ENCODE measurements around the gene LPIN2. TPM values are rescaled to one million over a fixed set of nuclear protein-coding genes. Genes with fewer than 3 reads are reported as not detected.
"Not testable (repeated sequence)": the region's sequence is repeated elsewhere in the genome, so short reads cannot be mapped to it uniquely, and the experiment has no call there.

Gene LPIN2
- total and polyA plus RNA-seq, 2 experiments from 2014 or later = 9.0 to 10.8 TPM

DNA sequence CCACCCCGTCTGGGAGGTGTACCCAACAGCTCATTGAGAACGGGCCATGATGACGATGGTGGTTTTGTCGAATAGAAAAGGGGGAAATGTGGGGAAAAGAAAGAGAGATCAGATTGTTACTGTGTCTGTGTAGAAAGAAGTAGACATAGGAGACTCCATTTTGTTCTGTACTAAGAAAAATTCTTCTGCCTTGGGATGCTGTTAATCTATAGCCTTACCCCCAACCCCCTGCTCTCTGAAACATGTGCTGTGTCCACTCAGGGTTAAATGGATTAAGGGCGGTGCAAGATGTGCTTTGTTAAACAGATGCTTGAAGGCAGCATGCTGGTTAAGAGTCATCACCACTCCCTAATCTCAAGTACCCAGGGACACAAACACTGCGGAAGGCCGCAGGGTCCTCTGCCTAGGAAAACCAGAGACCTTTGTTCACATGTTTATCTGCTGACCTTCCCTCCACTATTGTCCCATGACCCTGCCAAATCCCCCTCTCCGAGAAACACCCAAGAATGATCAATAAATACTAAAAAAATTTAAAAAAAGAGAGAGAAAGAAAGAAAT, 37.0 kb upstream of the LPIN2 start:
- ATAC-seq; H4K20me1 ChIP-seq (replicated peaks; ENCODE audit: insufficient read depth); H3K27me3 Mint-ChIP-seq (ENCODE audit: insufficient read depth, low read depth, poor library complexity): not testable (repeated sequence)

DNA sequence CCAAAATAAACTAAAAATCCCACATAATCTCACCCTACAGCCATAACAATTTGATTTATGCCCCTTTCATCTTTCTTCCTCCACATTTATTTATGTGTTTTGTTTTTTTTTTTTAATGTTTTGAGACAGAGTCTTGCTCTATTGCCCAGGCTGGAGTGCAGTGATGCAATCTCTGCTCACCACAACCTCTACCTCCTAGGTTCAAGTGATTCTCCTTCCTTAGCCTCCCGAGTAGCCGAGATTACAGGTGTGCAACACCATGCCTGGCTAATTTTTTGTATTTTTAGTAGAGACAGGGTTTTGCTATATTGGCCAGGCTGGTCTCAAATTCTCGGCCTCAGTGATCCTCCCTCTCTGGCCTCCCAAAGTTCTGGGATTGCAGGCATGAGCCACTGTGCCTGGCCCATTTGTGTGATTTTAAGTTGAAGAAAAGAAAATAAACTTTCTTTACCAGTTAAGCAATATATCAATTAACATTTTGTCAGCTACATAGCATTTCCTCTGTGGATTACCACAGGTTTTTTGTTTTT, 35.9 kb upstream of the LPIN2 start:
- no peak for TF ChIP-seq EZH2 (IDR thresholded peaks at IDR 0.05; ENCODE audit: low read depth, unreplicated experiment)
- no peak for TF ChIP-seq POLR2AphosphoS5 (IDR thresholded peaks at IDR 0.05; ENCODE audit: low read depth)
- TF ChIP-seq CREB1 (CRISPR knock-in tag; IDR thresholded peaks at IDR 0.05; ENCODE audit: low read depth) = no peak
- TF ChIP-seq ZNF114 (CRISPR knock-in tag; IDR thresholded peaks at IDR 0.05) = no peak
- no peaks in the 10 kb centered on the region for H3K27me3 Mint-ChIP-seq (ENCODE audit: insufficient read depth, low read depth, poor library complexity)
- 0 out of 2 replicates have a peak, but pooled peaks cover 5% of the 10 kb centered on the region for H3K4me1 ChIP-seq (ENCODE audit: insufficient read depth)
- H3K9me3 Mint-ChIP-seq = peaks cover 2% of the 10 kb centered on the region; the same call in 2 of the 3 replicates
- no peaks in the 10 kb centered on the region for H3K9me2 ChIP-seq (ENCODE audit: insufficient read depth)
- DNase-seq (ENCODE audit: low spot score) (no peak), ATAC-seq (no peak)
- H3K36me3 Mint-ChIP-seq (ENCODE audit: low read depth) = peaks cover 6% of the 10 kb centered on the region; the same call in 2 of the 3 replicates
- no peak overlapping the region for H3K4me2 ChIP-seq
- no peak overlapping the region for H3K4me3 Mint-ChIP-seq
- no peaks in the 10 kb centered on the region for H3K36me3 ChIP-seq (ENCODE audit: insufficient read depth)
- no peak overlapping the region for H3K4me3 ChIP-seq
- H3K27ac ChIP-seq (ENCODE audit: low read depth) = no peak overlapping the region
- no peak overlapping the region for H2AFZ ChIP-seq
- H3F3A ChIP-seq (replicated peaks; ENCODE audit: low read depth) = no peaks in the 10 kb centered on the region
- no peaks in the 10 kb centered on the region for H3K27me3 ChIP-seq (ENCODE audit: insufficient read depth)
- no peaks in the 10 kb centered on the region for H4K20me1 ChIP-seq (replicated peaks; ENCODE audit: insufficient read depth)
- no peak overlapping the region for H3K27ac Mint-ChIP-seq
- H3K79me2 ChIP-seq (replicated peaks; ENCODE audit: insufficient read depth) = no peaks in the 10 kb centered on the region
- peaks cover 8% of the 10 kb centered on the region for H3K4me1 Mint-ChIP-seq

More for the DNA sequence above, 37.0 kb upstream of the LPIN2 start:
- H3K79me2 ChIP-seq (replicated peaks; ENCODE audit: insufficient read depth); DNase-seq (ENCODE audit: low spot score); H3K4me2 ChIP-seq; H3K27me3 ChIP-seq (ENCODE audit: insufficient read depth); H3K4me1 Mint-ChIP-seq; H3F3A ChIP-seq (replicated peaks; ENCODE audit: low read depth); H3K4me3 Mint-ChIP-seq; H3K9me2 ChIP-seq (ENCODE audit: insufficient read depth); H3K27ac ChIP-seq (ENCODE audit: low read depth); H3K36me3 ChIP-seq (ENCODE audit: insufficient read depth); H3K4me1 ChIP-seq (ENCODE audit: insufficient read depth); H2AFZ ChIP-seq; H3K36me3 Mint-ChIP-seq (ENCODE audit: low read depth); H3K4me3 ChIP-seq; H3K27ac Mint-ChIP-seq; H3K9me3 Mint-ChIP-seq: not testable (repeated sequence)

DNA sequence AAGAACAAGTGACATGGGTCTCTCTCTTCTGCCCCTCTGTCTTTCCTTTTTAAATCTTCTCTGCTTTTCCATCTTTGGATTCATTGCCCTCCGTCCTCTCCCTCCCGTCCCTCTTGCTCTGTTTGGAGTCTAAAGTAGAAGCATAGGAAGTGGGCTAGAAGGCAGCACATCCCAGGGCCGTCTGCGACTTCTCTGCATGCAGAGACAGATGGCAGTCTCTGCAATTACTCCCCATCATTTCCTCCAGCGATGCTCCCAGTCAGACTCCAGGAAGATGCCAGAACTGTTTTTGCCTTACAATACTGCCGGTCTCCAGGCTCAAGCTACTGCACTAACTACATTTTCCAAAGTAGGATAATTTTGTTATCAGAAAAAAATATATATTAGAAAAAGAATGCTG, 35.2 kb upstream of the LPIN2 start:
- Histone ChIP-seq H3K36me3 (ENCODE audit: insufficient read depth) (no peaks in the 10 kb centered on the region), H3F3A (replicated peaks; ENCODE audit: low read depth) (no peaks in the 10 kb centered on the region), H3K27me3 (ENCODE audit: insufficient read depth) (no peaks in the 10 kb centered on the region), H3K4me2 (no peak overlapping the region), H4K20me1 (replicated peaks; ENCODE audit: insufficient read depth) (no peaks in the 10 kb centered on the region), H3K4me1 (ENCODE audit: insufficient read depth) (0 out of 2 replicates have a peak, but pooled peaks cover 5% of the 10 kb centered on the region), H3K27ac (ENCODE audit: low read depth) (no peak overlapping the region), H3K79me2 (replicated peaks; ENCODE audit: insufficient read depth) (no peaks in the 10 kb centered on the region), H3K9me2 (ENCODE audit: insufficient read depth) (no peaks in the 10 kb centered on the region), H2AFZ (no peak overlapping the region), H3K4me3 (no peak overlapping the region)
- ATAC-seq = no peak
- Mint-ChIP-seq H3K4me3 (no peak overlapping the region), H3K27me3 (ENCODE audit: insufficient read depth, low read depth, poor library complexity) (no peaks in the 10 kb centered on the region), H3K9me3 (peaks cover 2% of the 10 kb centered on the region; the same call in 2 of the 3 replicates), H3K4me1 (peaks cover 8% of the 10 kb centered on the region), H3K27ac (no peak overlapping the region), H3K36me3 (ENCODE audit: low read depth) (peaks cover under 1% of the 10 kb centered on the region; the same call in 2 of the 3 replicates)
- TF ChIP-seq, protein P1, sequence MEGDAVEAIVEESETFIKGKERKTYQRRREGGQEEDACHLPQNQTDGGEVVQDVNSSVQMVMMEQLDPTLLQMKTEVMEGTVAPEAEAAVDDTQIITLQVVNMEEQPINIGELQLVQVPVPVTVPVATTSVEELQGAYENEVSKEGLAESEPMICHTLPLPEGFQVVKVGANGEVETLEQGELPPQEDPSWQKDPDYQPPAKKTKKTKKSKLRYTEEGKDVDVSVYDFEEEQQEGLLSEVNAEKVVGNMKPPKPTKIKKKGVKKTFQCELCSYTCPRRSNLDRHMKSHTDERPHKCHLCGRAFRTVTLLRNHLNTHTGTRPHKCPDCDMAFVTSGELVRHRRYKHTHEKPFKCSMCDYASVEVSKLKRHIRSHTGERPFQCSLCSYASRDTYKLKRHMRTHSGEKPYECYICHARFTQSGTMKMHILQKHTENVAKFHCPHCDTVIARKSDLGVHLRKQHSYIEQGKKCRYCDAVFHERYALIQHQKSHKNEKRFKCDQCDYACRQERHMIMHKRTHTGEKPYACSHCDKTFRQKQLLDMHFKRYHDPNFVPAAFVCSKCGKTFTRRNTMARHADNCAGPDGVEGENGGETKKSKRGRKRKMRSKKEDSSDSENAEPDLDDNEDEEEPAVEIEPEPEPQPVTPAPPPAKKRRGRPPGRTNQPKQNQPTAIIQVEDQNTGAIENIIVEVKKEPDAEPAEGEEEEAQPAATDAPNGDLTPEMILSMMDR (conservative IDR thresholded peaks at IDR 0.05; ENCODE audit: low read depth in 2 of 2) = 0 out of 4 replicates have a peak, but pooled peaks of 1 of the 2 experiments have one; percentile 3
- no peak for TF ChIP-seq POLR2AphosphoS5 (IDR thresholded peaks at IDR 0.05; ENCODE audit: low read depth)
- DNase-seq (ENCODE audit: low spot score) = no peak
